ENCODE results near the gene GRAMD1A. TPM values are rescaled to one million over a fixed set of nuclear protein-coding genes. Genes with fewer than 3 reads are reported as not detected.
A peak's percentile ranks its signal among the peaks of the same experiment; 100 is the strongest.

GRAMD1A gene
- total RNA-seq = 90.7 TPM
- long read RNA-seq, partial matches to known transcripts = 74 of 169 reads
- long read RNA-seq, other reads (novel, unspliced or antisense) = 93 of 169 reads

- H3K4me1 ChIP-seq = peaks cover 88% of the 10 kb centered on the region
- intact Hi-C loops (cut with DNase I) = no loop called here
- H3K27me3 ChIP-seq (ENCODE audit: low read depth) = no peaks in the 10 kb centered on the region
- DNase-seq (peak; percentile 83), ATAC-seq (peak; percentile 89 to 92)
- H3K9me3 ChIP-seq = no peaks in the 10 kb centered on the region
- no peaks in the 10 kb centered on the region for H3K36me3 ChIP-seq
- TF ChIP-seq CTCF (IDR thresholded peaks at IDR 0.05) = no peak
- peak within 1 kb of the TSS; percentile 96 for H3K4me3 ChIP-seq
- H3K27ac ChIP-seq = peak within 1 kb of the TSS; percentile 99
Measured at GRCh38 chr19:34999498-35000337, at the start of gene GRAMD1A. TSS of gene GRAMD1A (plus strand) at chr19:35000323. CDS start at chr19:35000479, 156 bp downstream.

GRCh38 chr19:34953092-34953491 lies 47.0 kb upstream of the GRAMD1A start:
- no peaks in the 10 kb centered on the region for H3K4me1 ChIP-seq
- no peaks in the 10 kb centered on the region for H3K27me3 ChIP-seq (ENCODE audit: low read depth)
- intact Hi-C loops (cut with DNase I) = no loop called here
- ATAC-seq = no peak
- no peak for DNase-seq
- peaks cover 88% of the 10 kb centered on the region for H3K9me3 ChIP-seq
- no peak for TF ChIP-seq CTCF (IDR thresholded peaks at IDR 0.05)
- H3K36me3 ChIP-seq = peaks cover 14% of the 10 kb centered on the region
- no peak overlapping the region for H3K4me3 ChIP-seq
- H3K27ac ChIP-seq = no peak overlapping the region

- Histone ChIP-seq H3K9me3 (peaks cover 83% of the 10 kb centered on the region), H3K36me3 (peaks cover 42% of the 10 kb centered on the region), H3K27me3 (ENCODE audit: low read depth) (no peaks in the 10 kb centered on the region), H3K27ac (no peak overlapping the region), H3K4me3 (no peak overlapping the region), H3K4me1 (peaks cover 5% of the 10 kb centered on the region)
- no peak for TF ChIP-seq CTCF (IDR thresholded peaks at IDR 0.05)
- ATAC-seq (no peak), DNase-seq (no peak)
- intact Hi-C loops (cut with DNase I) = no loop called here
Measured at GRCh38 chr19:34957830-34958751, 42.0 kb upstream of the GRAMD1A start.

- no peak for ATAC-seq
- Histone ChIP-seq H3K27me3 (ENCODE audit: low read depth) (no peaks in the 10 kb centered on the region), H3K4me1 (peaks cover 6% of the 10 kb centered on the region), H3K9me3 (peaks cover 74% of the 10 kb centered on the region), H3K27ac (no peak overlapping the region), H3K4me3 (no peak overlapping the region), H3K36me3 (peaks cover 42% of the 10 kb centered on the region)
- TF ChIP-seq CTCF (IDR thresholded peaks at IDR 0.05) = no peak
- intact Hi-C loops (cut with DNase I) = no loop called here
- no peak for DNase-seq
Measured at GRCh38 chr19:34959021-34959420, 41.1 kb upstream of the GRAMD1A start.

GRCh38 chr19:34960103-34960805 lies 39.9 kb upstream of the GRAMD1A start:
- intact Hi-C loops (cut with DNase I) = no loop called here
- no peak overlapping the region for H3K4me3 ChIP-seq
- no peak overlapping the region for H3K27ac ChIP-seq
- peaks cover 11% of the 10 kb centered on the region for H3K4me1 ChIP-seq
- no peak for TF ChIP-seq CTCF (IDR thresholded peaks at IDR 0.05)
- peaks cover 42% of the 10 kb centered on the region for H3K36me3 ChIP-seq
- no peaks in the 10 kb centered on the region for H3K27me3 ChIP-seq (ENCODE audit: low read depth)
- DNase-seq (no peak), ATAC-seq (no peak)
- peaks cover 63% of the 10 kb centered on the region for H3K9me3 ChIP-seq
